Osteoblast (primary cell): ENCODE results near the gene TRAM1L1. TPM values are rescaled to one million over a fixed set of nuclear protein-coding genes. Genes with fewer than 3 reads are reported as not detected.

Experiments
- DNase-seq: peaks from one replicate; pipeline ENCODE4 v3.0.0; 2011; ENCODE audit warnings: low spot score, mixed read lengths; ENCODE audit not compliant: insufficient read length; ENCODE audit errors: missing footprints
- H2AFZ ChIP-seq: 2 replicates; pipeline ENCODE4 v1.6.0; 2011; ENCODE audit warnings: mild to moderate bottlenecking, low read length
- H3K27ac ChIP-seq: 2 replicates; pipeline ENCODE4 v1.5.1; 2011; ENCODE audit warnings: mild to moderate bottlenecking, low read depth, low read length, moderate library complexity
- H3K27me3 ChIP-seq: 2 replicates; pipeline ENCODE4 v1.6.0; 2012; ENCODE audit warnings: mild to moderate bottlenecking, control low read depth, inconsistent platforms, low read length, moderate library complexity; ENCODE audit not compliant: insufficient read depth
- H3K36me3 ChIP-seq: 2 replicates; pipeline ENCODE4 v1.5.1; 2011; ENCODE audit warnings: mild to moderate bottlenecking, low read length, control low read depth, moderate library complexity; ENCODE audit not compliant: insufficient read depth
- H3K4me1 ChIP-seq: 2 replicates; pipeline ENCODE4 v1.5.1; 2011; ENCODE audit warnings: mild to moderate bottlenecking, low read length, control low read depth, moderate library complexity; ENCODE audit not compliant: insufficient read depth
- H3K4me2 ChIP-seq: 2 replicates; pipeline ENCODE4 v1.6.0; 2011; ENCODE audit warnings: mild to moderate bottlenecking, low read length; ENCODE audit not compliant: insufficient read depth
- H3K4me3 ChIP-seq: fragments of 200-600 bp; sonication (generic); 3 replicates; pipeline ENCODE4 v1.5.1; 2012; ENCODE audit warnings: mild to moderate bottlenecking, low read length, inconsistent platforms; ENCODE audit not compliant: insufficient read depth
- H3K79me2 ChIP-seq: 2 replicates; pipeline ENCODE4 v1.6.0; 2012; ENCODE audit warnings: mild to moderate bottlenecking, low read length, control low read depth, inconsistent platforms; ENCODE audit not compliant: insufficient read depth
- H3K9me3 ChIP-seq: 2 replicates; pipeline ENCODE4 v1.5.1; 2011; ENCODE audit warnings: low read depth, low read length, control low read depth
- H4K20me1 ChIP-seq: 2 replicates; pipeline ENCODE4 v1.6.0; 2012; ENCODE audit warnings: mild to moderate bottlenecking, low read length, control low read depth; ENCODE audit not compliant: insufficient read depth
- total RNA-seq: library from RNA; depleted of rRNA; stranded (reverse); fragments of >200 nt; gene quantifications from 2 replicates; pipeline ENCODE4 v1.2.3, GENCODE V29; 2012
- TF ChIP-seq, protein P1 (sequence below): IDR thresholded peaks from 2 replicates; pipeline ENCODE4 v1.5.1; 2011; ENCODE audit warnings: mild to moderate bottlenecking, low read depth, low read length, moderate library complexity; ENCODE audit errors: extremely low read depth

TRAM1L1 gene
- total RNA-seq: 4.3 and 8.5 TPM in 2 replicates

GRCh38 chr4:117084866-117085701, at the start of gene TRAM1L1:
TSS of gene TRAM1L1 (minus strand) at chr4:117085576. CDS start at chr4:117085393, 183 bp downstream.
- TF ChIP-seq, protein P1, sequence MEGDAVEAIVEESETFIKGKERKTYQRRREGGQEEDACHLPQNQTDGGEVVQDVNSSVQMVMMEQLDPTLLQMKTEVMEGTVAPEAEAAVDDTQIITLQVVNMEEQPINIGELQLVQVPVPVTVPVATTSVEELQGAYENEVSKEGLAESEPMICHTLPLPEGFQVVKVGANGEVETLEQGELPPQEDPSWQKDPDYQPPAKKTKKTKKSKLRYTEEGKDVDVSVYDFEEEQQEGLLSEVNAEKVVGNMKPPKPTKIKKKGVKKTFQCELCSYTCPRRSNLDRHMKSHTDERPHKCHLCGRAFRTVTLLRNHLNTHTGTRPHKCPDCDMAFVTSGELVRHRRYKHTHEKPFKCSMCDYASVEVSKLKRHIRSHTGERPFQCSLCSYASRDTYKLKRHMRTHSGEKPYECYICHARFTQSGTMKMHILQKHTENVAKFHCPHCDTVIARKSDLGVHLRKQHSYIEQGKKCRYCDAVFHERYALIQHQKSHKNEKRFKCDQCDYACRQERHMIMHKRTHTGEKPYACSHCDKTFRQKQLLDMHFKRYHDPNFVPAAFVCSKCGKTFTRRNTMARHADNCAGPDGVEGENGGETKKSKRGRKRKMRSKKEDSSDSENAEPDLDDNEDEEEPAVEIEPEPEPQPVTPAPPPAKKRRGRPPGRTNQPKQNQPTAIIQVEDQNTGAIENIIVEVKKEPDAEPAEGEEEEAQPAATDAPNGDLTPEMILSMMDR: no peak
- Histone ChIP-seq H3K4me2 (peak within 1 kb of the TSS; percentile 95), H3K79me2 (no peaks in the 10 kb centered on the region), H3K27ac (peak within 1 kb of the TSS; percentile 37), H3K4me3 (peak within 1 kb of the TSS; percentile 77), H3K36me3 (no peaks in the 10 kb centered on the region), H3K27me3 (no peaks in the 10 kb centered on the region), H2AFZ (peak within 1 kb of the TSS; percentile 100), H3K4me1 (no peaks in the 10 kb centered on the region), H4K20me1 (no peaks in the 10 kb centered on the region), H3K9me3 (no peaks in the 10 kb centered on the region)
- peak; percentile 56 for DNase-seq

- peak overlapping the region; percentile 83 for H2AFZ ChIP-seq
Observed at GRCh38 chr4:117134386-117134785, 49.0 kb upstream of the TRAM1L1 start.

DNA sequence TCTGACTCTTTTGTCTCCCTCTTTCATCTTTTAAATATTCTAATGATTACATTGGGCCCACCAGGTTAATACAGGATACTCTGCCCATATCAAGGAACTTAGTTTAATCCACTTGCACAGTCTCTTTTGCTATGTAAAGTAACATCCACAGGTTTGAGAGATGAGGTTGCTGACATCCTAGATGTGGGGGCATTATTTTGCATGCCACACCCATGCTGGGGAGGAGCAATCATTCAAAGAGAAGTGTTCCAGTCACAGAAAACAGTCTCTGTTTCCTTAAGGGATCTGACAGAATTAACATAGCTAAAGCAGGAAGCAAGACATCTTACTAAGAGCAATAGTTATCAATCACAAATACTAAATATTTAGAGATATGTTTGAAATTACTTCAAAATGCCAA, 11.5 kb upstream of the TRAM1L1 start:
- peak overlapping the region; percentile 6 for H2AFZ ChIP-seq
- H3K4me1 ChIP-seq: peaks cover 5% of the 10 kb centered on the region
- no peak overlapping the region for H3K27ac ChIP-seq
- no peaks in the 10 kb centered on the region for H4K20me1 ChIP-seq
- DNase-seq: no peak
- H3K4me3 ChIP-seq: no peak overlapping the region
- TF ChIP-seq, protein P1: no peak
- no peak overlapping the region for H3K4me2 ChIP-seq
- no peaks in the 10 kb centered on the region for H3K27me3 ChIP-seq
- no peaks in the 10 kb centered on the region for H3K36me3 ChIP-seq
- H3K79me2 ChIP-seq: no peaks in the 10 kb centered on the region
- H3K9me3 ChIP-seq: no peaks in the 10 kb centered on the region

More at GRCh38 chr4:117134386-117134785, 49.0 kb upstream of the TRAM1L1 start:
- no peaks in the 10 kb centered on the region for H3K4me1 ChIP-seq
- H3K4me3 ChIP-seq: peak overlapping the region; percentile 36
- TF ChIP-seq, protein P1: peak; percentile 56
- peak overlapping the region; percentile 65 for H3K4me2 ChIP-seq
- H3K36me3 ChIP-seq: no peaks in the 10 kb centered on the region
- no peak overlapping the region for H3K27ac ChIP-seq
- DNase-seq: no peak
- H3K27me3 ChIP-seq: no peaks in the 10 kb centered on the region
- no peaks in the 10 kb centered on the region for H4K20me1 ChIP-seq
- H3K9me3 ChIP-seq: no peaks in the 10 kb centered on the region
- H3K79me2 ChIP-seq: no peaks in the 10 kb centered on the region

GRCh38 chr4:117096462-117096861, 11.1 kb upstream of the TRAM1L1 start:
- Histone ChIP-seq H3K27me3 (no peaks in the 10 kb centered on the region), H2AFZ (peak overlapping the region; percentile 6), H3K9me3 (no peaks in the 10 kb centered on the region), H3K27ac (no peak overlapping the region), H3K4me1 (peaks cover 5% of the 10 kb centered on the region), H3K79me2 (no peaks in the 10 kb centered on the region), H4K20me1 (no peaks in the 10 kb centered on the region), H3K36me3 (no peaks in the 10 kb centered on the region), H3K4me3 (no peak overlapping the region), H3K4me2 (no peak overlapping the region)
- no peak for DNase-seq
- TF ChIP-seq, protein P1: no peak
